GM21390 (cell line): ENCODE results near the gene UNC45B.
"Not testable (repeated sequence)": the region's sequence is repeated elsewhere in the genome, so short reads cannot be mapped to it uniquely, and the experiment has no call there.

ENCODE experiments used
- ATAC-seq: cut with Tn5 transposase; IDR thresholded peaks from one replicate; pipeline ENCODE4 v1.9.1; 2021; ENCODE audit not compliant: unreplicated experiment

Gene UNC45B

GRCh38 chr17:35141681-35142466 is 5.7 kb upstream of the UNC45B start, which contains the start of gene NLE1:
NLE1 (minus strand) TSS chr17:35142303; CDS start chr17:35142275, 28 bp downstream.
- ATAC-seq, result peak; percentile 85

- ATAC-seq, result no peak
Observed at GRCh38 chr17:35142467-35142796, 5.2 kb upstream of the UNC45B start.

- ATAC-seq, result no peak
Observed at GRCh38 chr17:35144840-35145239, 2.8 kb upstream of the UNC45B start.

- no peak for ATAC-seq
Observed at GRCh38 chr17:35146214-35146833, 1.3 kb upstream of the UNC45B start.

GRCh38 chr17:35148144-35148543 is 527 bp downstream of the UNC45B start:
- ATAC-seq, result no peak

- ATAC-seq, result no peak
Observed at GRCh38 chr17:35149941-35150340, 2.3 kb downstream of the UNC45B start.

- ATAC-seq, result not testable (repeated sequence)
Observed at GRCh38 chr17:35151080-35151479, 3.5 kb downstream of the UNC45B start.

GRCh38 chr17:35152421-35153140 is 5.0 kb downstream of the UNC45B start:
- ATAC-seq, result no peak

GRCh38 chr17:35154196-35155165 is 6.9 kb downstream of the UNC45B start:
- no peak for ATAC-seq

GRCh38 chr17:35155246-35155645 is 7.6 kb downstream of the UNC45B start:
- no peak for ATAC-seq

- ATAC-seq, result no peak
Observed at GRCh38 chr17:35159940-35160339, 12.3 kb downstream of the UNC45B start.

GRCh38 chr17:35160354-35161201 is 13.0 kb downstream of the UNC45B start:
- no peak for ATAC-seq

- no peak for ATAC-seq
Observed at GRCh38 chr17:35161281-35161761, 13.7 kb downstream of the UNC45B start.

- no peak for ATAC-seq
Observed at GRCh38 chr17:35162755-35163154, 15.1 kb downstream of the UNC45B start.

- no peak for ATAC-seq
Observed at GRCh38 chr17:35163886-35164285, 16.3 kb downstream of the UNC45B start.

- ATAC-seq, result no peak
Observed at GRCh38 chr17:35164716-35165115, 17.1 kb downstream of the UNC45B start.

GRCh38 chr17:35166526-35166925 is 18.9 kb downstream of the UNC45B start:
- no peak for ATAC-seq

- ATAC-seq, result no peak
Observed at GRCh38 chr17:35167046-35167445, 19.4 kb downstream of the UNC45B start.

GRCh38 chr17:35167666-35168065 is 20.0 kb downstream of the UNC45B start:
- no peak for ATAC-seq
